ENCODE measurements around the gene LARGE1.

- TF ChIP-seq, protein P1, sequence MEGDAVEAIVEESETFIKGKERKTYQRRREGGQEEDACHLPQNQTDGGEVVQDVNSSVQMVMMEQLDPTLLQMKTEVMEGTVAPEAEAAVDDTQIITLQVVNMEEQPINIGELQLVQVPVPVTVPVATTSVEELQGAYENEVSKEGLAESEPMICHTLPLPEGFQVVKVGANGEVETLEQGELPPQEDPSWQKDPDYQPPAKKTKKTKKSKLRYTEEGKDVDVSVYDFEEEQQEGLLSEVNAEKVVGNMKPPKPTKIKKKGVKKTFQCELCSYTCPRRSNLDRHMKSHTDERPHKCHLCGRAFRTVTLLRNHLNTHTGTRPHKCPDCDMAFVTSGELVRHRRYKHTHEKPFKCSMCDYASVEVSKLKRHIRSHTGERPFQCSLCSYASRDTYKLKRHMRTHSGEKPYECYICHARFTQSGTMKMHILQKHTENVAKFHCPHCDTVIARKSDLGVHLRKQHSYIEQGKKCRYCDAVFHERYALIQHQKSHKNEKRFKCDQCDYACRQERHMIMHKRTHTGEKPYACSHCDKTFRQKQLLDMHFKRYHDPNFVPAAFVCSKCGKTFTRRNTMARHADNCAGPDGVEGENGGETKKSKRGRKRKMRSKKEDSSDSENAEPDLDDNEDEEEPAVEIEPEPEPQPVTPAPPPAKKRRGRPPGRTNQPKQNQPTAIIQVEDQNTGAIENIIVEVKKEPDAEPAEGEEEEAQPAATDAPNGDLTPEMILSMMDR (IDR thresholded peaks at IDR 0.05): no peak
- no peak for TF ChIP-seq POLR2A (IDR thresholded peaks at IDR 0.05)
Measured at GRCh38 chr22:33897448-33897835, 22.8 kb downstream of the LARGE1 start.
